SU-DHL-6 (cell line): Measurements from ENCODE around the gene TMEM191B.
"Not testable (repeated sequence)": the region's sequence is repeated elsewhere in the genome, so short reads cannot be mapped to it uniquely, and the experiment has no call there.

Experiments
- EZH2phosphoT487 ChIP-seq: fragments of 200-600 bp; sonication (generic), shearing (Covaris generic); conservative IDR thresholded peaks from 2 replicates; pipeline ENCODE4 v1.6.1; 2018; ENCODE audit warnings: mild to moderate bottlenecking, antibody characterized with exemption, low read length, moderate library complexity, mixed read lengths
- TF ChIP-seq, protein P1 (sequence below): fragments of 200-600 bp; sonication (generic); IDR thresholded peaks from one replicate; pipeline ENCODE4 v1.5.1; 2017; ENCODE audit warnings: antibody characterized with exemption, mild to moderate bottlenecking, low read length, moderate library complexity; ENCODE audit not compliant: insufficient read depth, poor library complexity, severe bottlenecking

DNA sequence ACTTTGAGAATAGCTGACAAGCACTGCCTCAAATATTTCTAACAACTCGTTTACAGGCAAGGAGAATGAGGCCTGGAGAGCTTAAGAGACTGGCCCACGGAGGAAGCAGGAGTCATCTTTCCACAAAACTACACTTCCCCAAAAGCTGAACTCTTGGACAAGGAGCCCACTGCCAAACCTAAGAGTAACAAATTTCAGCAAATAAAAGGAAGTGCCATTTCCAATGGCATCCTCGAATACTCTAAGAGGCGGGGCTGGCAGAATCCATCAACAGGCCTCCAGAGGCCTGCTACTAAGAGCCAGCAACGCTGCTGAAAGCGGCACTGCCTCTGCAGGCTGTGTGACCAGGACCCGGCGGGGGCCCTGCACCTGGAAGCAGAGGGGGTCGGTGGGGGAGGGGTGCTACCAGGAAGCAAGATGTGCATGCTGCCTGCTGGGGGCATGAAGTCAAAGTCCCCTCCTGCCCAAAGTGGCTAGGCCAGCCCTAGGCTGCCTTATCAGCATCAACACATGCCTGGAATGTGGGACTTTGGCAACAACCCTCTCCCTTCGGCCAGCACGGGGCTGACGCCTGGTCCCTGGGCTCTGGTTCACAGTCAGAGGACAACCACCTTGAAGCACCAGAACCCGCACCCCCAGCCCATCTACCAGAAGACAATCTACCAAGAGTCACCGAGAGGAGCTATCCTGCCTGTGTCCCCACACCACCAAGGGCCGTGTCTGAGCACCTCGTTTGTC is 43.1 kb downstream of the TMEM191B start:
- TF ChIP-seq, protein P1, sequence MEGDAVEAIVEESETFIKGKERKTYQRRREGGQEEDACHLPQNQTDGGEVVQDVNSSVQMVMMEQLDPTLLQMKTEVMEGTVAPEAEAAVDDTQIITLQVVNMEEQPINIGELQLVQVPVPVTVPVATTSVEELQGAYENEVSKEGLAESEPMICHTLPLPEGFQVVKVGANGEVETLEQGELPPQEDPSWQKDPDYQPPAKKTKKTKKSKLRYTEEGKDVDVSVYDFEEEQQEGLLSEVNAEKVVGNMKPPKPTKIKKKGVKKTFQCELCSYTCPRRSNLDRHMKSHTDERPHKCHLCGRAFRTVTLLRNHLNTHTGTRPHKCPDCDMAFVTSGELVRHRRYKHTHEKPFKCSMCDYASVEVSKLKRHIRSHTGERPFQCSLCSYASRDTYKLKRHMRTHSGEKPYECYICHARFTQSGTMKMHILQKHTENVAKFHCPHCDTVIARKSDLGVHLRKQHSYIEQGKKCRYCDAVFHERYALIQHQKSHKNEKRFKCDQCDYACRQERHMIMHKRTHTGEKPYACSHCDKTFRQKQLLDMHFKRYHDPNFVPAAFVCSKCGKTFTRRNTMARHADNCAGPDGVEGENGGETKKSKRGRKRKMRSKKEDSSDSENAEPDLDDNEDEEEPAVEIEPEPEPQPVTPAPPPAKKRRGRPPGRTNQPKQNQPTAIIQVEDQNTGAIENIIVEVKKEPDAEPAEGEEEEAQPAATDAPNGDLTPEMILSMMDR: not testable (repeated sequence)
- not testable (repeated sequence) for TF ChIP-seq EZH2phosphoT487
